EL (cell line): ENCODE results near the gene INS.

Experiments
- DNase-seq: peaks from one replicate; pipeline ENCODE4 v3.0.0-alpha.2; 2016

INS gene

DNA sequence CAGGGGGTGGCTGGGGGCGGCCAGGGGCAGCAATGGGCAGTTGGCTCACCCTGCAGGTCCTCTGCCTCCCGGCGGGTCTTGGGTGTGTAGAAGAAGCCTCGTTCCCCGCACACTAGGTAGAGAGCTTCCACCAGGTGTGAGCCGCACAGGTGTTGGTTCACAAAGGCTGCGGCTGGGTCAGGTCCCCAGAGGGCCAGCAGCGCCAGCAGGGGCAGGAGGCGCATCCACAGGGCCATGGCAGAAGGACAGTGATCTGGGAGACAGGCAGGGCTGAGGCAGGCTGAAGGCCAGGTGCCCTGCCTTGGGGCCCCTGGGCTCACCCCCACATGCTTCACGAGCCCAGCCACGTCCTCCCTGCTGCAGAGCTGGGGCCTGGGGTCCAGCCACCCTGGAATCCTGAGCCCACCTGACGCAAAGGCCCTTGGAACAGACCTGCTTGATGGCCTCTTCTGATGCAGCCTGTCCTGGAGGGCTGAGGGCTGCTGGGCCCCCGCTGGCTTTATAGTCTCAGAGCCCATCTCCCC lies at the start of gene INS:
TSS of gene INS (minus strand) at position 474 of the 524 bp plus-strand sequence. CDS start at position 236, 238 bp downstream.
- DNase-seq = no peak

DNA sequence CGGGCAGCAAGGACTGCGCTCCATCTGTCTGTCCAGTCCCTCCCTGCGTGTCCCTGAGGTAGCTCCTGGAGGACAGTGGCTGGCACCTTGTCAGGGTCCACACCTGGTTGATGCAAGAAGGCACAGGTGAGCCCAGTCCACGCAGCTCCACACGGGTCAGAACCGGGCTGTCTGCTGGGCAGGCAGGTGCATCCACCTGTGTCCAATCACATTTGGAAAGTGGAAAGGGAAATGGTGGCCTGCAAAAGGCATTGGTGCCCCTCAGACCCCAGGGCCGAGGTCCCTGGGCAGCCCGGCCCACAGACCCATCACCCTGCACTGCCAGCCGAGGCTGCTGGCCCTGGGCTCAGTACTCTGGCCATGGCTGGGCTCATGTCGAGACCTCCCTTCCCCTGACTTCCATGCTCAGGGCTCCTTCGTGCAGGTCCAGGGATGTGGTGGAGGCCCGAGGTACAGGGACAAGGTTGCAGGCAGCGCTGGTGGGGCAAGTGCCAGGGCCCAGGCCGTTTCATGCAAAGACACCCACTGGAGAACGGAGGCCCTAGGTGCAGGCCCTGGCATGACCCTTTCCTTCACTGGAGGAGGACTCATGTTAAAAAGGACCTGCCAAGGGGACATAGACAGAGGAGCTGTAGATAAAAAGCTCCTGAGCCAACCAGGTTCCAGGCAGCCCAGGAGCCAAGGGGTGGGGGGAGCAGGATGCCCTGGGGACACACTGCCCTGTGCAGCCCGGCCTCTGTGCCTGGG lies 49.5 kb upstream of the INS start:
- no peak for DNase-seq

DNA sequence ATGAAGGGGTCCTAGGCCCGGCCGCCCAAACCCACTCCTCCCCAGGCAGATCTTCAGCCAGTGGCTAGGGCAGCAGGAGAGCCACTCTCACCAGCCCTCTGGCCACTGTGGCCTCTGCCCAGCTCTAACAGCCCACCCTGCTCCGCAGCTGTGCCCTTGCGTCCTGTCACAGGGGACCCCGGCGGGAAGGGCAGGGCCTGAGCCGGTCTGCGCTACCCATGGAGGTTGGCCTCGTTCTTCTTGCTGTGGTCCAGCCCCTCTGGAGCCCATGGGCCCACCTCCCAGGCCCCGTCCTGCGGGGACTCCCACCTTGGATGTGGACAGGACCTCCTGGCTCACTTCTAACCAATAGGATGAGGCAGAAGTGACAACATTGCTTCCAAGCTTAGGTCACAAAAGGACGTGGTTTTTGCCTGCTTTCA lies 48.9 kb upstream of the INS start:
- DNase-seq = no peak

DNA sequence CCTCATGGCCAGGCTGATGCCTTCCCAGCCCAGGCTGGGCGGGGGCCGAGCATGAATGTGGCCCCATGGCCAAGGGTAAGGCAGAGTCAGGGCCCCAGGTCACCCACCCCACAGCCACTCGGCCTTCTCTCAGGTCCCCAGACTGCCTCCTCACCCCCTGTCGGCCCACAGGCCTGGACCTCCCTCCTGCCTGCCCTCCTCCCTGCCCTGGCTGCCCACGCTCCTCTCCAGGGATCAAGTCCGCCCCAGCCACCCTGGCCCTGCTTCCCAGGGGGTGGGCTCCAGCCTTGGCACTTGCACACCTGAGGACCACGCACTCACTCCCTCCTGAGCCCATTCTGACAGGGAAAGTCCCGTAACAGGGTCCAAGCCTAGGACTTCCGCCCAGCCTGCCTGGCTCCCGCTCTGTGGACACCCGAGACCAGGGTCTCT lies 48.4 kb upstream of the INS start:
- no peak for DNase-seq

DNA sequence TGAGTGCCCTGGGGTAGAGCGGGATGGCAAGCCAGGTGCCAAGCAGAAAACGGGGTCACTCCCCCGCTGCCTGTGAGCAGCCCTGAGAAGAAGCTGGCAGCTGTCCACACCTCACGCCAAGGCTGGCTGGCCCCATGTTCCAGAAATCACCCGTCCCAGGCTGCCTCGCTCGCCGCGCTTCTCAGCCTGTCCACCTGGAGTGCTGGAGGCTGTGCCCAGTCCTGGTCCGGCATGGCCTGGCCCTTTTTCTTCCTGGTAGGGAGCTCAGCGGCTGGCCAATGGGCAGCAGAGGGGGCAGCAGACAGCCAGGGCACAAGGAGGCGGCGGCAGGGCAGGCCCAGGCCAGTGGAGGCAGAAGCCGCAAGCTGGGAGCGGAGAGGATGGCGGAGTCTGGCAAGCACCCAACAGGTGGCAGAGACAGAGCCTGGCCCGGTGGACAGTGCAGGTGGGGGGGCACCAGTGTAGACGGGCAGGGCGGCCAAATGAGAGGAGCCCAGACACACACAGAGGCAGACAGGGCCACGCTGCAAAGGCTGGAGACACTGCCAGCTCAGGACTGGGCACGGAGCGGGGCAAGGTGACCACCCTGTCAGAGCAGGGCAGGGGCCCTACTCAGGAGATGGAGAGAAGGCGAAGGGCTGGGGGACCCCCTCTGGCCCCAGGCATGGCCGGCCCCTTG lies 47.8 kb upstream of the INS start:
- DNase-seq = no peak

DNA sequence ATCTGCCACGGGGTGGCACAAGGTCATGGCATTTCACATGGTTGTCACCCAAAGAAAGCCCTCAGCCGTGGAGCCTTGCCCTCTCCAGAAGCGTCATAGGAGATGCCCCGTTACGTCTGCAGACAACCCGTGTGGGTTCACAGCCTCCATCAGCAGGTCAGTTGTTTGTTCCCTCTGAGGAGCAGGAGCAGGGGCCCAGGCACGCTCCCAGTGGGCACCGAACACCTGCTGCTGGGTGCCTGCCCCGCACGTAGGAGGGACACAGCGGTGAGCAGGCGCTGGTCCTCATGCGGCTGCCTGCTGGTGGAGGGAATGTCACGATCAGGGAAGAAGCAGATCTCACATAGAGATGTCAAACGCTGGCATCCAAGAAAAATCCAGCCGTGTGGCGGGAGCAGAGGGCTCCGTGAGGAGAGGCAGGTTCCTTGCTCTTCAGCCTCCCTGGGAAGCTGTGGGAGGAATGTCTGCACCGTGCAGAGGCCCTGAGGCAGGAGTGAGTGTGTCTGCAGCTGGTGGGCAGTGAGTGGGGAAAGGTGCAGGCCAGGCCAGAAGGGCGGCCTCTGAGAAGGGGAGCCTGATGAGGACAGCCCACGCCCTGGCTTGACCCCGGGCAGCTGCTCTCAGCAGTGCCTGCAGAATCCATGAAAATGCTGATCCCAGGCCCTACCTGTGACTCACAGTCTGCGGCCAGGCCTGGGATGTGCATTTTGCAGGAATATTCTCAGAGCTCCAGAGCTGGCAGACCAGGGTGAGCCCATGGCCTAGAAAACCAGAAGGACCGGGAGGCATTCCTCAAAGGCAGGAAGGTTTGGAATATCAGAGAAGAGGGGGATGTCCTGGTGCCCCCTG lies 47.0 kb upstream of the INS start:
- no peak for DNase-seq

DNA sequence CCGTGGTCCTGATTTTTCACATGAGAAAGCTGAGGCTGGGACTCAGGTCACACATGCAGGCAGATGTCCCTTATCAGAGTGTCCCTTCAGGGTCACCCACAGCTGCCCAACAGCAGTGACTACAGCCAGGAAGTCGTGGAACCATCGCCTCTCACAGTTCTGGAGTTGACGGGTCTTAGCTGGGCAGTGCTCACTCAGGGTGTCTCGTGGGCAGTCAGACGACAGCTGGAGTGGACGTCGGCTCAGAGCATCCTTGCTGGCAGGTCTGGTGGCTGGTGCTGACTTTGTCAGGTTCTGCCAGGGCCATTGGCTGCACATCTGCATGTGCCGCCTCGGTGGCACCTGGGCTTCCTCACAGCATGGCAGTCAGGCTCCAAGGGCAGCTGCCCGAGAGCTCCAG lies 46.2 kb upstream of the INS start:
- DNase-seq = no peak

DNA sequence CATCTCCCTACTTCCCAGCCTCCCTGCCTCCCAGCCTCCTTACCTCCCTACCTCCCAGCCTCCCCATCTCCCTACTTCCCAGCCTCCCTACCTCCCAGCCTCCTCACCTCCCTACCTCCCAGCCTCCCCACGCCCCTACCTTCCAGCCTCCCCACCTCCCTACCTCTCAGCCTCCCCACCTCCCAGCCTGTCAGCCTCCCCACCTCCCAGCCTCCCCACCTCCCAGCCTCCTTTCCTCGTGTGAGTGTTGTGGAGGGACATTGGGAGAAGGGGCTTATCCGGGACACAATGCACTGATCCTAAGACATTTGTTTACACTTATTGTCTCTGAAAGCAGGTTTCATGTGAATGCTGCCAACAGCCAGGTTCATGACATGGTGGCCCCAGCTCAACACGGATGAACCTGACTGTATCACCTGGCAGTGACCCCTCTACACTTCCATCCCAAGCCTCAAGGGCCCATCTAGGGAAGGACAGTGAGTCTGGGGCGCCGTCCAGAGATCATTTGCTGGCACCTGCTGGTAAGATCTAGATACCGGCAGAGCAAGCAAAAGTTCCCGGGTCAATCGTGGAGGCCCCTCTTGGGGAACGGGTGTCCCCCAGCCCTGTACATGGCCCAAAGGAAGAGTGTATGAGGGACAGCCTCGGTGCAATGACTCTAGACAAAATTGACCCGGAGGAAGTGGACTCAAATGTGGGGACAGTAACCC lies 45.1 kb upstream of the INS start:
- no peak for DNase-seq

DNA sequence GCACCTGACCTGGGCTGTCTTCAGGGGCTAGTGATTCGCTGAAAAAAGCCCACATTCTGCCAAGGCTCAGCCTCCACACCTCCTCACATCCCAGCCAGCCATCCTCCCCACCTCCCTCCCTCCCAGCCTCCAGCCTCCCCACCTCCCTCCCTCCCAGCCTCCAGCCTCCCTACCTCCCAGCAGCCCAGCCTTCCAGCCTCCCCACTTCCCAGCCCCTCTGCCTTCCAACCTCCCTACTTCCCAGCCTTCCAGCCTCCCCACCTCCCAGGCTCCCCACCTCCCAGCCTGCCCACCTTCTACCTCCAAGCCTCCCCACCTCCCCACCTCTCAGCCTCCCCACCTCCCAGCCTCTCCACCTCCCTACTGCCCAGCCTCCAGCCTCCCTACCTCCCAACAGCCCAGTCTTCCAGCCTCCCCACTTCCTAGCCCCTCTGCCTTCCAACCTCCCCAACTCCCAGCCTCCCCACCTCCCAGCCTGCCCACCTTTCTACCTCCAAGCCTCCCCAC lies 44.3 kb upstream of the INS start:
- no peak for DNase-seq

DNA sequence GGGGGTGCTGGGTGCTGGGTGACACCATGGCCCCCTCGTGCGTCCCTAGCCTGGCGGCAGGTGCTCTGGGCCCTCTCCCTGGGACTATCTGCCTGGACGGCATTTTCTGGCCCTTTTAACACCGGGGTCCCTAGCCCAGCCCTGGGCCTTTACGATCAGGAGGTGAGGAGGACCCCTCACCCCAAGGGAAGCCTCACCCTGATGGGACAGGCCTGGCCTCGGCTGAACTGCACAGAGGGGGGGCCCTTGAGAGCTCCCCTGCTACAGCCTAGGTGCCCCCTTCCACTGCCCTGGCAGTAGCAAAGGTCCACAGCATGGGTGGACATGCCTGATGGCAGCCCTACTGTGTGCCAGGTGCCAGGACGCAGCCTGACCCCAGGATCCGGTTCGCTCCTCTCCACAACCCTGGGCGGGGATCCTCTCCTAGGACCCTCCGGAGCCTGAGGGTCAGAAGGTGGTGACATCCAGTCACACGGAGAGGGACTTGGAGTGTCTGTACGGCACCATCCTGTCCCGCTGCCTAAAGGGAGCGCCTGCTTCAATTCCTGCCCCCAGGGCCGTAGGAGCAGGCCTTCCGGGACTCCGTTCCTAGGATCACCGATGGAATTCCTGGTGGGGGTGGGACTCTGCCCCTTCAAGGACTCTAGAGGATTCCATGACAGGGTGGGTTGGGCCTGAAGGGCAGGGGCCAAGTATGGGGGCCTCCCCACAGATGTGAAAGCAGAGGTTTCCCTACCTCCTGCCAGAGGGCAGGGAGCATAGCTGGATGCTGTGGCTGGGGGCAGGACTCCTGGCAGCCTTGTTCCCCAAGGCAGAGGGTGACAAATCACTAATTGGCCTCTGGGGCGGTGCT lies 43.6 kb upstream of the INS start:
- DNase-seq = no peak

DNA sequence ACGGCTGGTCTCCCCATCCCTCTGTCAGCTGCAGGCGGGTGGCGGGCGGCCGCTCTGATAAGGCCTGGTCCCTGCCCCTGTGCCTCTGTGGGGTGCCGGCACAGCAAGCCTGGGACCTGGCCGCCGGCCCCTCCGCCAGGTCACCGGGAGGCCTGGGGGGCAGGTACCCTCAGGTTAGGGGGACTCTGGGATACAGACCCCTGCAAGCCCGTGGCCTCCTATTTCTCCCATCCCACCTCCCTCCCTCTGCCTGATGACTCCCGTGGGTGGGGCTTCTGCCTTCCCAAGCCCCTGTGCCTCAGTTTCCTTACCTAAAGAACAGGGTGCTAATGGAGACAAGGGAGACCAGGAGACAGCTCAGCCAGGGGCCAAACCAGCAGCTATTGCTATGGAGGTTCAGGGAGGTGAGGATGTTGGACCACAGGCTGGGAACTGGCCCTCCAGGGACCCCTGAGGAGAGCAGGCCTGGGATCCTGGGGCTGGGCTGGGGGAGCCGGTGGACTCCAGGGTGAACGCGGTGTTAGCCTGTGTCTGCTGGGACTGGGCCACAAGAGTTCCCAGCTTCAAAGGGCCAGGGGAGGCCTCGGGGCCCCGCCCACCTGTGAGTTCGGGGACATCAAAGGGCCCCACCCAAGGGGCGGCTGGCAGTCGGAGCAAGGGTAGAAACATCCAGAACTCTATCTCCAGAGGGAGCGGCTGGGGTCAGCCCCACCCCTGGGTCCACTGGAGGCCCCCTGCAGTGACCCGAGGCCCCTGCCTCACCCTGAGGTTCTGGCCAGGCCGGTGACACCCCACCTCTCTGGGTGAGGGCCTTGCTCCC lies 42.6 kb upstream of the INS start:
- DNase-seq = no peak

DNA sequence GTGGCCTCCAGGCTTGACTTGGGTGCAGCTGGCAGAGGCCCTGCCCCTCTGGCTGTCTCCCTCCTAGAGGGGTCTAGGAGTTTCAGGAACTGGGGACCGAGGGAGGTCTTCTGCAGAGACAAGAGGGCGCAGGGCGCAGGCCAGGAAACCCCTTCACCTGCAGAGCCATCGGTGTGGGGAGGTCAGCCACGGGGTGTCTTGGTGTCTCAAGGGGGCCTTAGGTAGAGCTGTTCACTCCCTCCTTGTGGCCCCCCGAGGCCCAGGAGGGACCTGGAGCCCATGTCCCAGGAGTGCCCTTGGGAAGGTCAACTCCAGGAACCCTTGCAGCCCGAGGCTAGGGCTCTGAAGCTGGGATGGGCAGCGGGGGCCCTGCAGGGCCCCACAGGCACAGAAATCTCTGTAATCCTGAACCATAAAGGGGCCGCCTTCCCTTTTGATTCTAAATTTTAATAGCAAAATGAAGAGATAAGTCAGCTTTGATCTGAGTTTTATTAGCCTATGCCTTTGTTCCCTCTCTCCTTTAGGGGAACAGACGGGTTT lies 42.0 kb upstream of the INS start:
- no peak for DNase-seq

DNA sequence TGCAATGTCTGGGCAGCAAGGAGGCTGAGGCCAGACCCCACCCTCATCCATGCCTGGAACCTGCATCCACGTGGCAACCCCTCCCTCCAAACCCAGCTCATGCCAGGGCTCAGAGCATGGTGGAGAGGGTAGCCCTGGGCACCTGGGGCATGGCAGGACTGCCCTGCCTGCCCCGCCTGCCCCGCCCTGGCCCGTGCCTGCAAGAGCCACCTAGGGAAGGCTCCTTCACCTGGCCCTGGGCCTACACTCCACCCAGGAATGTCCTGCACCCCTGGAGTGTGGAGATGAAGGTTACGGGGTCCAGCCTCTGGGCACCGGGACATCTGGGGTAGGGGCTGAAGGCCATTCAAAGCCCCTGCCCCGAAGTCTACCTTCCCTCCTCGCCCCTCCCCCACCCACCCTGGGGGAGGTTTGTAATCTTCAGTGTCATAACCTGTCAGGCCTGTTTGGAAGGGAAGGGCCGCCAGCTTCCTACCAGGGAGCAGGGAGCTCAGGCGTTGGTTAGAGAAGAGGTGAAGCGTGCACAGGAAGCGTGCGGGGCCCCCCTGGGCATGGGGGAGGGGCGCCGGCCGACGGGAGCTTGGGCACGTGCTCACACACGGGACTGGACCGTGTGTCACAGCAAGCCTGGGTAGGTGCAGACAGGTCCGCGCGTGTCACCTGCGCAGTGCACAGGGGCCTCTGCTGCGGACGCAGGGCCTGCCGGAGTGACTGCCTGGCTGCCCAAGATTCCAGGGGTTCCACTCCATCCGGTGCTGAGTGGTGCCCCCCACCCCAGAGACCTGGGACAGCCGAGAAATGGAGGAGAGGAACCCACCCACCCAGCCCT lies 41.3 kb upstream of the INS start:
- DNase-seq = no peak

DNA sequence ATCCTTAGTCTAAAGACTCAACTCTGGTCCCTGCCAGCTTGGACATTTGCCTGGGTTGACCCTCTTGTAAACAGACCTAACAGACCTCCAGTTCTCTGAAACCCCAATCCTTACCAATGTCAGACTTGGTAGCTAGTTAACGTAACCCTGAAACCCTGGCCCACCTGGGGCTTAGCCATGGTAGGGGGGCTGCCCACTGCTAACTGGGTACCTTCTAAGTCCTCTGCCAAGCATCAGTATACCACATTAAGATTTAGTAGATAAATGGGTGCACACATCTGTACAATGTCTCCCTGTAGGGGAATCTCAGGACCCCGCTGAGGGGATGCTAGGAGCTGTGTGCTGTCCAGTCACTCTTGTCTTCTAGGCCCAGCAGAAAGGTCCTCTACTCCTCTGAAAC lies 40.5 kb upstream of the INS start:
- no peak for DNase-seq

DNA sequence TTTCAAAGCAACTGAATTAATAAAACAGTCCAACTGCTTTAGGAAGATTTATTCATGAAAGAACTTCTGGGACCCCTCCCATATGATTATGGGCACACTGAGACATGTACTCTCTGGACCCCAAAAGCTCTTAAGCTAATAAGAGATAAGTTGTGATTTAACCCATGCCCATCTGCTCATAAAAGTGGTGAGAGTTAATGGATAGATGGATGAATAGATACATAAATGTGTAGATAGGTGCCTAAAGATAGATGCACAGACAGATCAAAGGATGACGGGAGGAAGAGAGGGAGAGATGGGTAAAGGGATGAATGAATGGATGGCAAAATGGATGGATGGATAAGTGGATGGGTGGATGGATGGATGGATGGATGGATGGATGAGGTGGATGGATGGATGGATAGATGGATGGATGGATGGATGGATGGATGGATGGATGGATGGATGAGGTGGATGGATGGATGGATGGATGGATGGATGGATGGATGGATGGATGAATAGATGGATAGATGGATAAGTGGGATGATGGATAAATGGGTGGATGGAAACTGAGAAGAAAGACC lies 40.0 kb upstream of the INS start:
- DNase-seq = no peak

DNA sequence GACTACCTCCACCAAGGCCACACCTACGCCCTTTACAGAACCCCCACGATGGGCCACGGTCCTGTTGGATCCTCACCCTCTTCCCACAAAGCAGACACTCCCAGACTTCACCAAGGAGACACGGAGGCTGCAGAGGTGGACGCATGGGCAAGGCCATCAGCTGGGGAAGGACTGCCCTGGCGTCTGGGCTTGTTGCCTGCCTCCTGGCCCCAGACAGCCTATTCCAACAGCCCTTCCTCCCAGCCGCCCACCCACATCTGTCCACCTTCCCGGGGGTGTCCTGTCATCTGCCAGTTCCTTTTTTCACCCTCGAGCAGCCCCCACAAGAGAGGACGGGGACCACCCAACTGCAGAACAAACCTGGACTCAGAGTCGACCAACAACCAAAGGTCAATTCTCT lies 39.5 kb upstream of the INS start:
- DNase-seq = no peak

DNA sequence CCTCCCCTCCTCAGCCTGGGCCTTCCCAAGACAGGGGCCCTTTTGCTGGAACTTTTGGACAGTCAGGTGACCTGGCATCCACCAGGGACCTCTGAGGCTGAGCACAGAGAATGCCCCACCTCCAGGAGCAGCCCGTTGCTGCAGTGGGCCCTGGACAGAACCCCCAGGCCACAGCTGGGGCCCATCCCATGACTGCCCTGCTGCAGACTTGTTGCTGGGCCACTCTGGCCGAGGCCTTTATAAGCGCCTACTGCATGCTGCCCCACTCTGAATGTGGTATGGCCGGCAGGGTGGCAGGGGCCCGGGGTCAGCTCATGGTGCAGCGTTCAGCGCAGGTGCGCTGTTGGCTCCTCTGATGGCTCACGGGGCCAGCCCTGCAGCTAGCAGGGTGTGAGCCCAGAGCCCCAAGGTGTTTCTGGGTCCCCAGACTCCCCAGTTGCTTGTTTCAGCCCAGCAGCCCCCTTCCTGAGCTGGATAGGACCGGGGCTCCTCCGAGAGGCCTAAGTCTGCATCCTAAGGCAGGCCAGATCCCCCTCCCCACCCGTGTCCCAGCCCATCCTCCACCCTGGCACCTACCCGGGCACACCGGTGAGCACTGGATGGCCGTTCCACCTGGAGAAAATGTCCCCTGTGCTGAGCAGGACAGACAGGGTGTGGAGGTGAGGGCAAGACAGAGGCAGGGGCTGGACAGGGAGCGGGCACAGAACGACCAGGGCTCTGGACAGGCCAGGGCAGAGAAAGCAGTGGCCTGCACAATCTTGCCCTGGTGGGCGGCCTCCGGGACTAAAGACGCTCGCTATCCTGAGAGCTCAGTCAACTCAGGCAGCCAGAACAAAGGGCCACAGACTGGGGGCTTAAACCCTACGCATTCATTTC lies 38.7 kb upstream of the INS start:
- no peak for DNase-seq
